ENCODE data around the gene TGFBI.

TGFBI gene

GRCh38 chr5:136020001-136020382, 8.8 kb upstream of the TGFBI start:
- no peaks in the 10 kb centered on the region for H3K27me3 ChIP-seq (ENCODE audit: low read length)
- TF ChIP-seq EZH2phosphoT487 (conservative IDR thresholded peaks at IDR 0.05; ENCODE audit: low read length) (no peak), CTCF (IDR thresholded peaks at IDR 0.05; ENCODE audit: insufficient read depth, low read length, poor library complexity, severe bottlenecking) (no peak)
- no peaks in the 10 kb centered on the region for H3K9me3 ChIP-seq (ENCODE audit: insufficient read depth, low read length)
- no peaks in the 10 kb centered on the region for H3K9me2 ChIP-seq (replicated peaks; ENCODE audit: insufficient read depth, low read length)
- no peak overlapping the region for H3K4me2 ChIP-seq (ENCODE audit: low read depth, low read length, poor library complexity, severe bottlenecking)
- H3K4me3 ChIP-seq (ENCODE audit: insufficient read depth, low read length, poor library complexity, severe bottlenecking): no peak overlapping the region
- no peaks in the 10 kb centered on the region for H4K20me1 ChIP-seq (ENCODE audit: low read depth, low read length)
- H3K79me2 ChIP-seq (ENCODE audit: insufficient read depth, low read length): no peaks in the 10 kb centered on the region
- H2AFZ ChIP-seq (ENCODE audit: low read depth, low read length, severe bottlenecking): no peak overlapping the region
- no peaks in the 10 kb centered on the region for H3F3A ChIP-seq (ENCODE audit: insufficient read depth)
- H3K36me3 ChIP-seq (ENCODE audit: low read length): no peaks in the 10 kb centered on the region
- no peak overlapping the region for H3K9ac ChIP-seq (ENCODE audit: low read length)
- no peak overlapping the region for H3K27ac ChIP-seq (ENCODE audit: low read depth, low read length)

DNA sequence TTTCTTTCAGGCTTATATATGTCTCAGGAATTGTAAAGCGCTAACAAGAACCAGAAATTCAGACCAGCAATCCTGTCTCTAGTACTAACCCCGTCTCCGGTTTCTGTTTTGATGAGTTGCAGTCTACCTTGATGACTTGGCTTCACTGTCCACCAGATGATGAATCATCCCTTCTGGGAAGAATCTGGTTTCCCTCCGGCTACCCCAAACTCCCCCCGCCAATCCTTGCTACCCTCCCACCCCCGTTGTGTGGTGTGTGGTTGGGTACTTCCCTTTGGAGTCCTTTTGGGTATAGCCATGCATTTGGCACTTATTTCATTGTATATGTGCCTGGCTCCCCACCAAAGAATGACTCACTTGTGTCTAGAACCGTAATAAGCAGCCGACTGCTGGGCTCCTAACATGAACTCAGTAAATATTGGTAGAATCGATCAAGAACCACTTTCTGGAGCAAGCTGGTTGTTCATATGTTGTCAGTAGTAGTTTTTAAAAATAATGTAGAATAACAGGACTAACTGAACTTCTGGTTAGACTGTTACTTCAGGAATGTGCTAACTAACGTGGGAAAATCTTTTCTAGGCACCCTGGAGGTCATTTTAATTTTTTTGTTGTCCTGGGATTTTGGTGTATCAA, 8.3 kb upstream of the TGFBI start:
- no peak overlapping the region for H3K4me2 ChIP-seq (ENCODE audit: low read depth, low read length, poor library complexity, severe bottlenecking)
- H3F3A ChIP-seq (ENCODE audit: insufficient read depth): no peaks in the 10 kb centered on the region
- H3K9me3 ChIP-seq (ENCODE audit: insufficient read depth, low read length): no peaks in the 10 kb centered on the region
- no peak overlapping the region for H3K9ac ChIP-seq (ENCODE audit: low read length)
- H3K36me3 ChIP-seq (ENCODE audit: low read length): no peaks in the 10 kb centered on the region
- no peaks in the 10 kb centered on the region for H3K27me3 ChIP-seq (ENCODE audit: low read length)
- no peaks in the 10 kb centered on the region for H3K79me2 ChIP-seq (ENCODE audit: insufficient read depth, low read length)
- no peaks in the 10 kb centered on the region for H4K20me1 ChIP-seq (ENCODE audit: low read depth, low read length)
- TF ChIP-seq CTCF (IDR thresholded peaks at IDR 0.05; ENCODE audit: insufficient read depth, low read length, poor library complexity, severe bottlenecking): no peak
- TF ChIP-seq EZH2phosphoT487 (conservative IDR thresholded peaks at IDR 0.05; ENCODE audit: low read length): no peak
- H3K4me3 ChIP-seq (ENCODE audit: insufficient read depth, low read length, poor library complexity, severe bottlenecking): no peak overlapping the region
- no peaks in the 10 kb centered on the region for H3K9me2 ChIP-seq (replicated peaks; ENCODE audit: insufficient read depth, low read length)
- H2AFZ ChIP-seq (ENCODE audit: low read depth, low read length, severe bottlenecking): no peak overlapping the region
- H3K27ac ChIP-seq (ENCODE audit: low read depth, low read length): no peak overlapping the region

DNA sequence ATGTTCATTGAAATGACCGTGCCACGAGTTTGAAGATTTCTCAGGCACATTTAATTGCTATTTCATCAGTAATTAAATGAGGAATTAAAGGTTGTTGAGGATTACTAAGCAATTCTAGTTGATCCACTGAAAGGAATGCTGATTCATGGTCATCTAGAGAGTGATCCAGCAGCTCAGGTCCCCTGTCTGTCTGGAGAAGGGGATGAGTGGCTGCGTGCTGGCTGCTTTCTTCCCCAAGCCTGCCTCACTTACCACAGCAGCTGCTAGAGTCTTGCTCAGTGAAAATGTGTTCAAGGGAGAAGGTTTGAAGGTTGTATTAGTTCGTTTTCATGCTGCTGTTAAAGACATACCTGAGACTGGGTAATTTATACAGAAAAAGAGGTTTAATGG, 7.8 kb upstream of the TGFBI start:
- Histone ChIP-seq H3K4me2 (ENCODE audit: low read depth, low read length, poor library complexity, severe bottlenecking) (no peak overlapping the region), H3K4me3 (ENCODE audit: insufficient read depth, low read length, poor library complexity, severe bottlenecking) (no peak overlapping the region), H3K9me3 (ENCODE audit: insufficient read depth, low read length) (no peaks in the 10 kb centered on the region), H4K20me1 (ENCODE audit: low read depth, low read length) (no peaks in the 10 kb centered on the region), H3K27me3 (ENCODE audit: low read length) (no peaks in the 10 kb centered on the region), H3K9ac (ENCODE audit: low read length) (no peak overlapping the region), H3K79me2 (ENCODE audit: insufficient read depth, low read length) (no peaks in the 10 kb centered on the region), H3F3A (ENCODE audit: insufficient read depth) (no peaks in the 10 kb centered on the region), H3K36me3 (ENCODE audit: low read length) (no peaks in the 10 kb centered on the region), H3K27ac (ENCODE audit: low read depth, low read length) (no peak overlapping the region), H3K9me2 (replicated peaks; ENCODE audit: insufficient read depth, low read length) (no peaks in the 10 kb centered on the region), H2AFZ (ENCODE audit: low read depth, low read length, severe bottlenecking) (no peak overlapping the region)
- TF ChIP-seq CTCF (IDR thresholded peaks at IDR 0.05; ENCODE audit: insufficient read depth, low read length, poor library complexity, severe bottlenecking) (no peak), EZH2phosphoT487 (conservative IDR thresholded peaks at IDR 0.05; ENCODE audit: low read length) (no peak)

Measured in SU-DHL-6 (cell line).